Fibroblast of mammary gland (primary cell): ENCODE results near the gene KTN1.

ENCODE experiments used
- DNase-seq: peaks from one replicate; pipeline ENCODE4 v3.0.0-alpha.2; 2010; ENCODE audit warnings: low read depth
- H3K4me3 ChIP-seq: 2 replicates; pipeline ENCODE4 v1.5.1; 2011; ENCODE audit warnings: low read depth, mild to moderate bottlenecking, low read length, moderate library complexity; ENCODE audit not compliant: control insufficient read depth
- CTCF ChIP-seq: conservative IDR thresholded peaks from 2 replicates; pipeline ENCODE4 v1.5.1; 2011; ENCODE audit warnings: low read depth, low read length, inconsistent platforms; ENCODE audit not compliant: control insufficient read depth, insufficient read depth

Gene KTN1

DNA sequence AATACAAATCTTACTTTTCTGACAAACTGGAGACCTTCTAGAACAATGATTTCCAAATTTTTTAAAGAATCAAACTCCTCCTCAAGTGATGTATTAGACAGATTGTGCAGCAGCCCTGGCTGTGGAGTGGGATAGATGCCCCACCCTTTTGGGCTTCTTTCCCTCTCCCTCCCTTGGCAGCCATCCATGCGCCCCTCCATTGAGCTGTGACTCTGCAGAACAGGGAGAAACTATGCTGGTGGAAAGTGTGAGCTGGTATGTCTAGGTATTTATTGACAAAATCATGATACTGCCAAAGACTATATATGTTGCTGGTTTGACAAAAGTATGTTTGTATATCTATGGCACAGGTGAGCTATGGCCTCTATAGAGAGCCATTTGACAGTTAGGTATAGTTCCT lies 138.5 kb downstream of the KTN1 start:
- no peak for TF ChIP-seq CTCF
- no peak overlapping the region for H3K4me3 ChIP-seq
- DNase-seq = no peak

GRCh38 chr14:55720796-55721195 lies 140.8 kb downstream of the KTN1 start:
- no peak overlapping the region for H3K4me3 ChIP-seq
- no peak for DNase-seq
- TF ChIP-seq CTCF = no peak

DNA sequence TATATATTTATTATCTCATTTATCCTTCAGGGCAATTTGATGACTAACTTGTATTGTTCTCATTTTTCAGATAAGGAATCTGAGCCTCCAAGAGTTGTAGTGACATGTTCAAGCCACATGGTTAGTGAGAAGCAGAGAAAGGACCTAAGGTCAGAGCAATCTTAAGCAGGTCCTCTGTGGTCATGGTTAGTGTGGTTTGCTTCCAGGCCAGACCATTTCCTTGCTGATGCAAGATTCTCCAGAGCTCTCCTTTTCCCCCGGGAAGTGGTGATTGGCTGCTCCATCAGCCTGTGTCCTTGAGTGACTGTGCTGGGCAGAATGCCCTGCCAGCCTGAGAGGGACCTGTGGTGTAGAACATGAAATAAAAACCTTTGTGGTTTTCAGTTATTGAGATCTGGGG lies 141.3 kb downstream of the KTN1 start:
- TF ChIP-seq CTCF = peak; percentile 6
- no peak overlapping the region for H3K4me3 ChIP-seq
- peak; percentile 94 for DNase-seq

GRCh38 chr14:55722054-55722453 lies 142.0 kb downstream of the KTN1 start:
- no peak overlapping the region for H3K4me3 ChIP-seq
- no peak for DNase-seq
- no peak for TF ChIP-seq CTCF

- DNase-seq = no peak
- TF ChIP-seq CTCF = no peak
- no peak overlapping the region for H3K4me3 ChIP-seq
Measured at GRCh38 chr14:55724736-55725135, 144.7 kb downstream of the KTN1 start.

DNA sequence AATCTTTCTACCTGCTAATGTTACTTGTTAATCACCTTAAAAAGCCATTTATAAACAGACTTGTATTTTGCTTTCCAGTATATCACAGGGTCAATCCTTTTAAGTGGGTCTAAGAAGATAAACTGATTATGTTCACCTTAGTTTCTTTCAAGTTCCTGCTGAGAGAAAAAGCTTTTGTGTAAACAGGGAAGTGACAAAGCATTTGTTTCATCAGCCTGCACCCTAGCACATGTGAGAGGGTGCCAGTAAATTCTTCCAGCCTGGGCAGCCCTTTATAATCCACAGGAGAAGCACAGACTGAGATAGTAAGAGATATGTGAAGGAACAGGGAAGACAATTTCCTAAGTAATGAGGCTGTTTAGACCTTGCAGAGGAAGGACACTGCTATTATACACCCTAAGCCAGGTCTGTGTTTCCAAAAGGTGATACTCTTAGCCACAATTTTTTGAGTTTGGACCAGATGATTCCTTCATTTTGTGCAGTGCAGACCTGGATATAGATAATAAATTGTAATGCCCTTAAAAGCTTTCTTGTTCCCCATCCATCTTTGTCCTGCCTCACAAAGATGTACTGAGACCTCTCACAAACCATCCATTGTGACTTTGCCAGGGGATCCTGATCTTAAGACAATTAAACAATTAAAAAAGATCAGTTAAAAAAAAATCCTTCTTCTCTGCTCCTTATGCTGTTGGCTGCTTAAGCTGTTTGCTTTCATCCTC lies 150.7 kb downstream of the KTN1 start:
- DNase-seq = no peak
- no peak for TF ChIP-seq CTCF
- H3K4me3 ChIP-seq = no peak overlapping the region
